Prostate gland (tissue), 2 donors: ENCODE data around the gene ITGA4. TPM values are rescaled to one million over a fixed set of nuclear protein-coding genes. Genes with fewer than 3 reads are reported as not detected.

ENCODE experiments used
- DNase-seq: peaks from one replicate; pipeline ENCODE4 v3.0.0-alpha.2; 2019; ENCODE audit warnings: low spot score
- H3K27ac ChIP-seq, 2 donors: fragments of 200-600 bp; sonication (generic); 2 replicates each; pipeline ENCODE4 v1.5.1; 2017 to 2019
- H3K27me3 ChIP-seq: fragments of 200-600 bp; sonication (generic); replicated peaks from 2 replicates; pipeline ENCODE4 v1.5.1; 2019; ENCODE audit not compliant: insufficient read depth
- H3K36me3 ChIP-seq, 2 donors: fragments of 200-600 bp; sonication (generic); 1 replicate in 1 of 2; 2 replicates in 1 of 2; pipeline versions ENCODE4 v1.5.1 to v1.8.1; 2017 to 2019
- H3K4me1 ChIP-seq: fragments of 200-600 bp; sonication (generic); replicated peaks from 2 replicates; pipeline ENCODE4 v1.5.1; 2019
- H3K4me3 ChIP-seq, 2 donors: fragments of 200-600 bp; sonication (generic); 2 replicates each; pipeline ENCODE4 v1.5.1; 2017 to 2019
- H3K9me3 ChIP-seq: fragments of 200-600 bp; sonication (generic); 2 replicates; pipeline ENCODE4 v1.5.1; 2017
- POLR2A ChIP-seq: fragments of 450-650 bp; IDR thresholded peaks from one replicate; pipeline ENCODE4 v1.6.1; 2016; ENCODE audit warnings: antibody characterized with exemption, mild to moderate bottlenecking
- POLR2AphosphoS5 ChIP-seq: sonication (generic); formaldehyde crosslinking; IDR thresholded peaks from one replicate; pipeline ENCODE4 v1.6.1; 2017; ENCODE audit warnings: antibody characterized with exemption
- whole genome bisulfite sequencing: methylation state at CpG from one replicate; pipeline ENCODE4 v1.1.5; 2018; 5-methylcytosine and 5-hydroxymethylcytosine counted together
- intact Hi-C: fragments of 100-400 bp; cut with DNase I; formaldehyde crosslinking; loops from one replicate; pipeline ENCODE4 v1.14.2; 2022
- total RNA-seq, 2 donors: library from RNA; depleted of rRNA; stranded (reverse); fragments of >200 nt; gene quantifications; one replicate each; pipeline ENCODE4 v1.1.0, GENCODE V29; 2016
- TF ChIP-seq, protein P1 (sequence below), 4 experiments: fragments of 200-600 bp in 2 of 4; fragments of 450-650 bp in 2 of 4; sonication (generic) in 2 of 4; IDR thresholded peaks; 1 replicate in 3 of 4; 2 replicates in 1 of 4; pipeline ENCODE4 v1.5.1; 2016 to 2019; ENCODE audit warnings: antibody characterized with exemption in 4 of 4, mild to moderate bottlenecking in 2 of 4, moderate library complexity in 2 of 4

ITGA4 gene
- total RNA-seq, 2 donors from 2014 or later: 2.9 to 6.4 TPM

- no peak for TF ChIP-seq POLR2A
- TF ChIP-seq, protein P1, sequence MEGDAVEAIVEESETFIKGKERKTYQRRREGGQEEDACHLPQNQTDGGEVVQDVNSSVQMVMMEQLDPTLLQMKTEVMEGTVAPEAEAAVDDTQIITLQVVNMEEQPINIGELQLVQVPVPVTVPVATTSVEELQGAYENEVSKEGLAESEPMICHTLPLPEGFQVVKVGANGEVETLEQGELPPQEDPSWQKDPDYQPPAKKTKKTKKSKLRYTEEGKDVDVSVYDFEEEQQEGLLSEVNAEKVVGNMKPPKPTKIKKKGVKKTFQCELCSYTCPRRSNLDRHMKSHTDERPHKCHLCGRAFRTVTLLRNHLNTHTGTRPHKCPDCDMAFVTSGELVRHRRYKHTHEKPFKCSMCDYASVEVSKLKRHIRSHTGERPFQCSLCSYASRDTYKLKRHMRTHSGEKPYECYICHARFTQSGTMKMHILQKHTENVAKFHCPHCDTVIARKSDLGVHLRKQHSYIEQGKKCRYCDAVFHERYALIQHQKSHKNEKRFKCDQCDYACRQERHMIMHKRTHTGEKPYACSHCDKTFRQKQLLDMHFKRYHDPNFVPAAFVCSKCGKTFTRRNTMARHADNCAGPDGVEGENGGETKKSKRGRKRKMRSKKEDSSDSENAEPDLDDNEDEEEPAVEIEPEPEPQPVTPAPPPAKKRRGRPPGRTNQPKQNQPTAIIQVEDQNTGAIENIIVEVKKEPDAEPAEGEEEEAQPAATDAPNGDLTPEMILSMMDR (IDR thresholded peaks at IDR 0.05): no peak
- no peak for TF ChIP-seq POLR2AphosphoS5
- H3K27ac ChIP-seq: no peak overlapping the region
- intact Hi-C loops: no loop called here
- 96% methylated on average over 6 of the region's 6 CpGs for WGBS
- no peaks in the 10 kb centered on the region for H3K36me3 ChIP-seq
- H3K27me3 ChIP-seq: no peaks in the 10 kb centered on the region
- no peak overlapping the region for H3K4me3 ChIP-seq
- H3K9me3 ChIP-seq: no peaks in the 10 kb centered on the region
- H3K4me1 ChIP-seq: no peaks in the 10 kb centered on the region
- DNase-seq: no peak
Observed at GRCh38 chr2:181527058-181527457, 69.9 kb downstream of the ITGA4 start.

- no peaks in the 10 kb centered on the region for H3K4me1 ChIP-seq
- H3K9me3 ChIP-seq: no peaks in the 10 kb centered on the region
- no peak for DNase-seq
- TF ChIP-seq, protein P1 (IDR thresholded peaks at IDR 0.05): no peak
- no peak for TF ChIP-seq POLR2AphosphoS5
- TF ChIP-seq POLR2A: no peak
- intact Hi-C loops: no loop called here
- H3K27ac ChIP-seq: no peak overlapping the region
- H3K36me3 ChIP-seq: no peaks in the 10 kb centered on the region
- WGBS: 73% methylated on average over 1 of the region's 1 CpG
- H3K4me3 ChIP-seq: no peak overlapping the region
- H3K27me3 ChIP-seq: no peaks in the 10 kb centered on the region
Observed at GRCh38 chr2:181528441-181528840, 71.3 kb downstream of the ITGA4 start.

DNA sequence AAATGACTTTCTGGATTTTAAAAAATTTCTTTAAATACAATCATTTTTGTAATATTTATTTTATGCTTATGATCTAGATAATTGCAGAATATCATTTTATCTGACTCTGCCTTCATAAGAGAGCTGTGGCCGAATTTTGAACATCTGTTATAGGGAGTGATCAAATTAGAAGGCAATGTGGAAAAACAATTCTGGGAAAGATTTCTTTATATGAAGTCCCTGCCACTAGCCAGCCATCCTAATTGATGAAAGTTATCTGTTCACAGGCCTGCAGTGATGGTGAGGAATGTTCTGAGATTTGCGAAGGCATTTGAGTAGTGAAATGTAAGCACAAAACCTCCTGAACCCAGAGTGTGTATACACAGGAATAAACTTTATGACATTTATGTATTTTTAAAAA lies 79.5 kb downstream of the ITGA4 start:
- Histone ChIP-seq H3K4me3 (no peak overlapping the region), H3K27ac (no peak overlapping the region), H3K36me3 (no peaks in the 10 kb centered on the region), H3K9me3 (no peaks in the 10 kb centered on the region), H3K4me1 (no peaks in the 10 kb centered on the region), H3K27me3 (no peaks in the 10 kb centered on the region)
- 78% methylated on average over 2 of the region's 2 CpGs for WGBS
- TF ChIP-seq POLR2AphosphoS5 (no peak), POLR2A (no peak)
- TF ChIP-seq, protein P1 (IDR thresholded peaks at IDR 0.05): no peak
- no peak for DNase-seq
- intact Hi-C loops: no loop called here

GRCh38 chr2:181540421-181540820 lies 83.2 kb downstream of the ITGA4 start:
- Histone ChIP-seq H3K9me3 (no peaks in the 10 kb centered on the region), H3K4me3 (no peak overlapping the region), H3K27ac (no peak overlapping the region), H3K36me3 (no peaks in the 10 kb centered on the region), H3K4me1 (no peaks in the 10 kb centered on the region), H3K27me3 (no peaks in the 10 kb centered on the region)
- intact Hi-C loops: no loop called here
- WGBS: 84% methylated on average over 4 of the region's 4 CpGs
- TF ChIP-seq, protein P1 (IDR thresholded peaks at IDR 0.05): no peak
- no peak for DNase-seq

GRCh38 chr2:181542170-181542569 lies 85.0 kb downstream of the ITGA4 start:
- TF ChIP-seq, protein P1 (IDR thresholded peaks at IDR 0.05): no peak
- TF ChIP-seq POLR2AphosphoS5 (no peak), POLR2A (no peak)
- Histone ChIP-seq H3K27ac (no peak overlapping the region), H3K9me3 (no peaks in the 10 kb centered on the region), H3K4me1 (no peaks in the 10 kb centered on the region), H3K4me3 (no peak overlapping the region), H3K36me3 (no peaks in the 10 kb centered on the region), H3K27me3 (no peaks in the 10 kb centered on the region)
- 98% methylated on average over 2 of the region's 2 CpGs for WGBS
- intact Hi-C loops: no loop called here
- no peak for DNase-seq
